Mesothelial cell of epicardium (in vitro differentiated cells): ENCODE measurements around the gene ZNF148. TPM values are rescaled to one million over a fixed set of nuclear protein-coding genes. Genes with fewer than 3 reads are reported as not detected.

Source experiments
- DNase-seq, 2 experiments: peaks; one replicate each; pipeline ENCODE4 v3.0.0; 2021; ENCODE audit warnings: low spot score in 2 of 2; ENCODE audit not compliant: unreplicated experiment in 2 of 2
- H3K27ac Mint-ChIP-seq: 2 replicates; pipeline ENCODE4 v1.8.0; 2021; ENCODE audit warnings: mixed read lengths
- H3K27me3 Mint-ChIP-seq: 2 replicates; pipeline ENCODE4 v1.8.0; 2021; ENCODE audit warnings: low read depth, mixed read lengths
- H3K36me3 Mint-ChIP-seq: 2 replicates; pipeline ENCODE4 v1.8.0; 2021; ENCODE audit warnings: mixed read lengths
- H3K4me1 Mint-ChIP-seq: 2 replicates; pipeline ENCODE4 v1.8.0; 2021; ENCODE audit warnings: mixed read lengths
- H3K4me3 Mint-ChIP-seq: 2 replicates; pipeline ENCODE4 v1.8.0; 2021; ENCODE audit warnings: mild to moderate bottlenecking, moderate library complexity, mixed read lengths
- H3K9me3 Mint-ChIP-seq: 2 replicates; pipeline ENCODE4 v1.8.0; 2021; ENCODE audit warnings: mixed read lengths
- total RNA-seq: library from RNA; stranded (reverse); gene quantifications from 3 replicates; pipeline ENCODE4 v1.2.1, GENCODE V29; 2021
- TF ChIP-seq, protein P1 (sequence below): fragments of 200-600 bp; sonication (generic); IDR thresholded peaks from one replicate; pipeline ENCODE4 v1.5.0; 2021; ENCODE audit warnings: antibody characterized with exemption; ENCODE audit not compliant: unreplicated experiment

ZNF148 gene
- total RNA-seq, 1 donor from 2014 or later, result 52.1 TPM

- Mint-ChIP-seq H3K4me3 (no peak overlapping the region), H3K27me3 (no peaks in the 10 kb centered on the region), H3K4me1 (peaks cover 6% of the 10 kb centered on the region), H3K36me3 (peaks cover 14% of the 10 kb centered on the region), H3K9me3 (peaks cover 10% of the 10 kb centered on the region), H3K27ac (no peak overlapping the region)
- DNase-seq, result no peak
- TF ChIP-seq, protein P1, sequence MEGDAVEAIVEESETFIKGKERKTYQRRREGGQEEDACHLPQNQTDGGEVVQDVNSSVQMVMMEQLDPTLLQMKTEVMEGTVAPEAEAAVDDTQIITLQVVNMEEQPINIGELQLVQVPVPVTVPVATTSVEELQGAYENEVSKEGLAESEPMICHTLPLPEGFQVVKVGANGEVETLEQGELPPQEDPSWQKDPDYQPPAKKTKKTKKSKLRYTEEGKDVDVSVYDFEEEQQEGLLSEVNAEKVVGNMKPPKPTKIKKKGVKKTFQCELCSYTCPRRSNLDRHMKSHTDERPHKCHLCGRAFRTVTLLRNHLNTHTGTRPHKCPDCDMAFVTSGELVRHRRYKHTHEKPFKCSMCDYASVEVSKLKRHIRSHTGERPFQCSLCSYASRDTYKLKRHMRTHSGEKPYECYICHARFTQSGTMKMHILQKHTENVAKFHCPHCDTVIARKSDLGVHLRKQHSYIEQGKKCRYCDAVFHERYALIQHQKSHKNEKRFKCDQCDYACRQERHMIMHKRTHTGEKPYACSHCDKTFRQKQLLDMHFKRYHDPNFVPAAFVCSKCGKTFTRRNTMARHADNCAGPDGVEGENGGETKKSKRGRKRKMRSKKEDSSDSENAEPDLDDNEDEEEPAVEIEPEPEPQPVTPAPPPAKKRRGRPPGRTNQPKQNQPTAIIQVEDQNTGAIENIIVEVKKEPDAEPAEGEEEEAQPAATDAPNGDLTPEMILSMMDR, result no peak
Measured at GRCh38 chr3:125358923-125359322, 16.2 kb downstream of the ZNF148 start.

GRCh38 chr3:125357837-125358236 is 17.3 kb downstream of the ZNF148 start:
- DNase-seq, result no peak
- TF ChIP-seq, protein P1, result no peak
- peaks cover 15% of the 10 kb centered on the region for H3K9me3 Mint-ChIP-seq
- no peak overlapping the region for H3K27ac Mint-ChIP-seq
- H3K27me3 Mint-ChIP-seq, result no peaks in the 10 kb centered on the region
- peaks cover 6% of the 10 kb centered on the region for H3K4me1 Mint-ChIP-seq
- H3K36me3 Mint-ChIP-seq, result peaks cover 13% of the 10 kb centered on the region
- H3K4me3 Mint-ChIP-seq, result no peak overlapping the region

- DNase-seq, result no peak
- TF ChIP-seq, protein P1, result no peak
- no peak overlapping the region for H3K27ac Mint-ChIP-seq
- no peak overlapping the region for H3K4me3 Mint-ChIP-seq
- H3K4me1 Mint-ChIP-seq, result peaks cover 6% of the 10 kb centered on the region
- peaks cover 22% of the 10 kb centered on the region for H3K9me3 Mint-ChIP-seq
- no peaks in the 10 kb centered on the region for H3K27me3 Mint-ChIP-seq
- peaks cover 16% of the 10 kb centered on the region for H3K36me3 Mint-ChIP-seq
Measured at GRCh38 chr3:125357032-125357658, 18.0 kb downstream of the ZNF148 start.

DNA sequence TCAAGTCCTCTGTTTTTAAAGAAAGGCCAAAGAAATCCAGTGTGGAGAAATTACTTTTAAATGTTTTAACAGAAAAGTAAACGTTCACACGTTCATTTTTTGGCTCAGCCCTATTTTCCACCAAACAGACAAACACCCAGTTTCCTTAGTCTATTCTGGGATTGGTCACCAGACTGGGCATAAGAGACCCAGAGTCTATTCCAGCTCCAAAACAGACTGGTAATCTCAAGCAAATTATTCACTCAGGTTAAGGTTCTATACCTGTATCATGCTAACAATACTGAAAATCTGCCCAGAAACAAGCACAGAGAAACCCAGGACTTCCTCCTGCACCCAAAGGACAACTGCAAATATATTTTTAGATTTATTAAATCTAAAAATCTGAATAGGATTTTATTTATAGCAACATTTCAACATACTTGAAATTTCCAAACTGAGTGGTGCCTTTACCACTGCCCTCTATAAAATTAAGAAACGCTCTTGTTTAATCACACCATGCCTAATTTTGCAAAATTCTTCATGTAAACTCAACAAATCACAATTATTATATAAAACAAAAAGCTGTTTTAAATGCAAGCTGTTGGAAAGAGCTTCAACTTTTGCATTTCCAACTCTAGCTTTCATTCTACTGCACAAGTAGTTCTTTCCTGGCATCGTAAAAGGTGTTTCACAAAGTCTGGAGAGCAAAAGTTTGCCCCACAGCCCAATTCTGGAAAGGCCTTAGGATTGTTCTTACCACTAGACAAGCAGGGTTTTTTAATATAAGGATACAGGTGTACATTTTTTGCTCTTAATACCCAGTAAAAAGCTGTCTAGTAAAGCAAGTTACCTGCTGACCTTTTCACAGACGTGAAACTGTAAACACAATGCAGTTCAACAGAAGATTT is 18.7 kb downstream of the ZNF148 start:
- H3K4me3 Mint-ChIP-seq, result no peak overlapping the region
- peaks cover 20% of the 10 kb centered on the region for H3K36me3 Mint-ChIP-seq
- TF ChIP-seq, protein P1, result no peak
- no peaks in the 10 kb centered on the region for H3K27me3 Mint-ChIP-seq
- no peak for DNase-seq
- H3K27ac Mint-ChIP-seq, result no peak overlapping the region
- H3K9me3 Mint-ChIP-seq, result peaks cover 29% of the 10 kb centered on the region
- H3K4me1 Mint-ChIP-seq, result peaks cover 6% of the 10 kb centered on the region

GRCh38 chr3:125353659-125354058 is 21.5 kb downstream of the ZNF148 start:
- H3K27me3 Mint-ChIP-seq, result no peaks in the 10 kb centered on the region
- TF ChIP-seq, protein P1, result no peak
- H3K4me1 Mint-ChIP-seq, result peaks cover 6% of the 10 kb centered on the region
- H3K9me3 Mint-ChIP-seq, result peaks cover 43% of the 10 kb centered on the region
- no peak for DNase-seq
- no peak overlapping the region for H3K4me3 Mint-ChIP-seq
- H3K36me3 Mint-ChIP-seq, result peaks cover 33% of the 10 kb centered on the region
- H3K27ac Mint-ChIP-seq, result no peak overlapping the region
